Urinary bladder (tissue), 4 donors: ENCODE results near the gene GOLGB1. TPM values are rescaled to one million over a fixed set of nuclear protein-coding genes. Genes with fewer than 3 reads are reported as not detected.
"Not testable (repeated sequence)": the region's sequence is repeated elsewhere in the genome, so short reads cannot be mapped to it uniquely, and the experiment has no call there.

ENCODE experiments used
- DNase-seq: peaks from one replicate; pipeline ENCODE4 v3.0.0-alpha.2; 2015; ENCODE audit errors: extremely low spot score
- H3K27ac ChIP-seq: one replicate; pipeline ENCODE4 v1.5.1; 2013; ENCODE audit warnings: low read depth, mild to moderate bottlenecking, moderate library complexity
- H3K36me3 ChIP-seq: one replicate; pipeline ENCODE4 v1.6.1; 2013; ENCODE audit warnings: mild to moderate bottlenecking, moderate library complexity; ENCODE audit not compliant: insufficient read depth
- H3K4me1 ChIP-seq: one replicate; pipeline ENCODE4 v1.6.1; 2013; ENCODE audit warnings: mild to moderate bottlenecking, moderate library complexity; ENCODE audit not compliant: insufficient read depth
- H3K4me3 ChIP-seq: one replicate; pipeline ENCODE4 v1.5.1; 2013; ENCODE audit warnings: low read depth, low read length
- WGBS: extraction: QIAGEN DNeasy Blood & Tissue Kit; methylation state at CpG from one replicate; pipeline ENCODE4 v1.1.7; 2013; 5-methylcytosine and 5-hydroxymethylcytosine counted together
- polyA plus RNA-seq: library from polyadenylated mRNA; stranded (reverse); fragments of 200-250 nt; gene quantifications from one replicate; pipeline ENCODE4 v1.2.3, GENCODE V29; 2013
- total RNA-seq: library from RNA; depleted of rRNA; stranded (reverse); fragments of >200 nt; gene quantifications from one replicate; pipeline ENCODE4 v1.2.3, GENCODE V29; 2014
- donor health status: healthy with polysubstance abuse.
- donor health status: healthy.

The GOLGB1 gene
- total and polyA plus RNA-seq, 2 donors: 19.6 to 95.0 TPM

DNA sequence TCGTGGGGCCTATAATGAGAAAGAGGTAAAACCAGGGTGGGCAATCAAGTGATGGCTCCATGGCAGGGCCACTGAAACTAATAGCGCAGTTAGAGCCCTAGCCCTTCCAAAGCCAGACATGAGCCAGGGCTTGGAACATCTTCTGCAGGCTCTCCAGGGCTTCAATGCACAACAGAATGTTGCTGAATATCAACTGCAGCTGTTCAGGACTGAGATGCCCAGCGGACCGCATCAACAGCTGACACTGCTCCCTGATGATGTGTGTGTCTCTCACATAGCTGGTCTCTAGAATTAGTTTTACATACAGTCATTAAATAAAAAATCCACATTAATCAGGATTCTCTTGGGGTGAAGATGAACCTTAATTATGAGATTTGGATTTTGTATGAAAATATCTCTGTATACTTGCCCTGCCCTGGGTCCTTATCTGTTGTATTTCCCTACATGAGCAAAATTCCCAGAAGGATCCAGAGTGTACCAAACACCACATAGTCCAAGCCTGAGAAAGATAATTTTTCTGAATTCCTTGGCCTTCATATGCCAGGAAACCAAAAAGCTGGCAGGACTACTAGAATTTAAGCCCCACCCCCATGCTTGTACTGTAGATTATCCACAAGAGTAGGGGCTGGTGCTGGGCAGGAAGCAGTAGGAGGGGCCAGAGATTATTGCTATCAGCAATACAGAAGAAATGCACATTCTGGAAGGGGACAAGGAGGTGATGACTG lies 7.7 kb upstream of the GOLGB1 start:
- no peak for DNase-seq
- Histone ChIP-seq H3K4me1 (no peaks in the 10 kb centered on the region), H3K36me3 (no peaks in the 10 kb centered on the region), H3K4me3 (no peak overlapping the region), H3K27ac (no peak overlapping the region)
- WGBS: 72% methylated on average over 4 of the region's 4 CpGs

DNA sequence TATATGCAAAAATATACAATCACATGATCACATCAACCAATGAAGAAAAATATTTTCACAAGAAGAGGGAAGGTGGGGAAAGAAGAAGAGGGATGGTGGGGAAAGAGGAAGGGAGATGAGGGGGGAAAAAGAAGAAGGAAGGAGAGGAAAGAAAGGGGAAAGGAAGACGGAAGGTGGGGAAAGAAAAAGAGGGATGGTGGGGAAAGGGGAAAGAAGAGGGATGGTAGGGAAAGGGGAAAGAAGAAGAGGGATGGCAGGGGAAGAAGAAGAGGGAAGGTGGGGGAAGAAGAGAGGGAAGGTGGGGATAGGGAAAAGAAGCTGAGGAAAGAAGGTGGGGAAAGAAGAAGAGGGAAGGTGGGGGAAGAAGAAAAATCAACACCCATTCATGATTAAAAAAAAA lies 3.2 kb upstream of the GOLGB1 start:
- H3K4me1 ChIP-seq: no peaks in the 10 kb centered on the region
- H3K36me3 ChIP-seq: no peaks in the 10 kb centered on the region
- no peak overlapping the region for H3K4me3 ChIP-seq
- H3K27ac ChIP-seq: no peak overlapping the region
- no peak for DNase-seq
- whole genome bisulfite sequencing: 35% methylated on average over 1 of the region's 1 CpG

DNA sequence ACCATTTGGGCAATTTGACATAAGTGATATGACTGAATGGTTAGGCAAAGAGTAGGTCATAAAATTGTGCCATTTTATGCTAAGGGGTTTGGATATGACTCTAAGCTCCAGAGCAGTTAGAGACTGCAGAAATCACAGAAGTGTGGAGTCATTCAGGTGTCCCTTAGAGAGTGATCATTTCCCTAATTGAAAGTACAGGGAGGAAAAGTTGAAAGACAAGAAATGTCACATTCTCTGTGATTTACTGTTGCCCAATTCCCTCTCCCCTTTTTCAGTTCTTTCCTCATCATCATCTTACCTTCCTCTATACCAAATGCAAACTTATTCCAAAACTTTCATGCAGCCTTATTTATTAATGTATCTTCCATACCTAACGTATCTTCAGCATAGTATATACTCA lies 2.7 kb upstream of the GOLGB1 start:
- 79% methylated on average over 1 of the region's 1 CpG for WGBS
- Histone ChIP-seq H3K4me3 (no peak overlapping the region), H3K27ac (no peak overlapping the region), H3K36me3 (no peaks in the 10 kb centered on the region), H3K4me1 (no peaks in the 10 kb centered on the region)
- no peak for DNase-seq

DNA sequence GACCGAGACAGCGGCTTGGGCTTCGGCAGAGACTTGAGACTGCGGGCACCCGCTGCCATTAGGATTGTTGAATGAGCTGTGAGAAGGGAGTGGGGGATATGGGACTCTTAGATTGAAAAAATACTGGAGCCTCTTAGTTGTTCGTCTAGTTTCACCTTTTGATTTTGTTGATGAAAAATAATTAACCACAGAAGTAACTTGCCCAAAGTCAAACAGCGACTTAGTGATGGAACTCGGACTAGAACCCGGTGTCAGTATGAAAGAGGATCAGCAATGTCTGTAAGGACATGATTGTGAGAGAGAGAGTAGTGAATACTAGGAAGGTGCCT lies 510 bp upstream of the GOLGB1 start:
- Histone ChIP-seq H3K4me3 (peak overlapping the region; percentile 83), H3K27ac (peak overlapping the region; percentile 68), H3K4me1 (no peaks in the 10 kb centered on the region), H3K36me3 (no peaks in the 10 kb centered on the region)
- 2% methylated on average over 9 of the region's 9 CpGs for WGBS
- DNase-seq: no peak

DNA sequence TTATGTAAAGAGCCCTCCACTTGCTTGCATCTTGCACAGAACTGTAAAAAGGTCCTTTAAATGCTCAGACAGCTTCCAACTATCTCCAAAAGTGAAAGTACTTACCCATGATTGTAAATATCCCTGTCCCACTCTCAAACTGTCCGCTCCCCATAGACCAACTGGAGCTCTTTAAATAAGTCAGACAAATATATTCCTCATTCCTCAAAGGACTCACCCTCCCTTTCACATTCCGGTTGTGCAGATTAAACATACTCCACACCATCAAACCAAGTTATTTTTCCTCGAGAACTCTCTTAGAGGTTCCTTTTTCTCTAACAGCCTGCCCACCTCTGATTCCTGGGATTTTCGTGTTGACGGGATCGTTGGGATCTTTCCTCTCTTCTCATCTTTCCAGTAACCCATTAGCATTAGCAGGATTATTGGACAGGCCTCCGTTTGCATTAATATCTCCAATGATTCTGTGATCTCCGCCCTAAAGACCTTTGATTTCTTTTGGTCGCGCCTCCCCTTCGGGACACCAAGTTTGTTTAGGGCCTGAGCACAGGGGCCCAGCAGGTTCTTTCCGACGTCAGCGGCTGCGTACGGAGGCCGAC lies 763 bp downstream of the GOLGB1 start:
- Histone ChIP-seq H3K36me3 (no peaks in the 10 kb centered on the region), H3K4me1 (no peaks in the 10 kb centered on the region), H3K4me3 (peak overlapping the region; percentile 83), H3K27ac (peak overlapping the region; percentile 94)
- peak; percentile 40 for DNase-seq
- WGBS: under 1% methylated on average over 17 of the region's 17 CpGs

DNA sequence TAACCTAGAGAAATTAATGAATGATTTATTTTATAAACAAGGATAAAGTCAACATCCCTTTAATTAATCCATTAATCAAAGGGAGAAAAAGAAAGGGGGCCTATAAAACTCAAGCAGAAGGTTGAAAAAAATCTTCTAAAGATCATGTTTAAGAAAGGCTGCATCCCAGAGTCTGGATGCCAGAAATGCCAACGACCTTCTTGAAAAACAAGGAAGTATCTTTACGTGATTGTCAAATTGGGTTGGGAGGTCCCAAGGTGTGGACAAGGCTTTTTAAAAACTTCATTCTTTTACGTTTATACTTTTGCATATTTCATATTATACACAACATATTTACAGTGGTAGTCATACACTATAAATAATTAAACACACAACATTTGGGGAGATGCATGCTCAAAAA lies 1.6 kb downstream of the GOLGB1 start:
- no peaks in the 10 kb centered on the region for H3K4me1 ChIP-seq
- DNase-seq: no peak
- WGBS: 32% methylated on average over 3 of the region's 3 CpGs
- H3K4me3 ChIP-seq: peak overlapping the region; percentile 83
- no peaks in the 10 kb centered on the region for H3K36me3 ChIP-seq
- H3K27ac ChIP-seq: no peak overlapping the region

DNA sequence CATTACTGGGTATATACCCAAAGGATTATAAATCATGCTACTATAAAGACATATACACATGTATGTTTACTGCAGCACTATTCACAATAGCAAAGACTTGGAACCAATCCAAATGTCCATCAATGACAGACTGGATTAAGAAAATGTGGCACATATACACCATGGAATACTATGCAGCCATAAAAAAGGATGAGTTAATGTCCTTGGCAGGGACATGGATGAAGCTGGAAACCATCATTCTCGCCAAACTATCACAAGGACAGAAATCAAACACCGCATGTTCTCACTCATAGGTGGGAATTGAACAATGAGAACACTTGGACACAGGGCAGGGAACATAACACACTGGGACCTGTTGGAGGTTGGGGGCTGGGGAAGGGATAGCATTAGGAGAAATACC lies 6.4 kb downstream of the GOLGB1 start:
- not testable (repeated sequence) for DNase-seq, H3K4me1 ChIP-seq, H3K27ac ChIP-seq, H3K36me3 ChIP-seq, H3K4me3 ChIP-seq
- WGBS: 98% methylated on average over 2 of the region's 2 CpGs

DNA sequence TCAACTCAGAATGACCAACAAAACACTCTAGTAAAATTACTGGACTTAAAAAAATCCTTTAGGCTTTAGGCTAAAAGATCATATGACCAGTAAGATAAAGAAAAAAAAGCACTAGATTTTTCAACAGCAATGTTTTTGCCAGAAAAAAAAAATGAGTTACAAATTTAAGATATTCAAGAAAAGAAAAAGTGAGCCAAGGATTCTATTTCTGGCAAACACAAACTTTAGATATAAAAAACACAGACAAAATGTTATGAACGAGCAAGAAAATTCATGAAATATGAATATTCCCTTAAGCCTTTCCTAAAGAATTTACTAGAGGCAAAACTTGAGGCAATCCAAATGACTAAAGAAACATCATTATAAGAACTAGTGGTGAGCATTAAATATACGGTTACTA lies 8.6 kb downstream of the GOLGB1 start:
- H3K27ac ChIP-seq: no peak overlapping the region
- no peak for DNase-seq
- H3K36me3 ChIP-seq: no peaks in the 10 kb centered on the region
- WGBS: 53% methylated on average over 2 of the region's 2 CpGs
- no peaks in the 10 kb centered on the region for H3K4me1 ChIP-seq
- no peak overlapping the region for H3K4me3 ChIP-seq

DNA sequence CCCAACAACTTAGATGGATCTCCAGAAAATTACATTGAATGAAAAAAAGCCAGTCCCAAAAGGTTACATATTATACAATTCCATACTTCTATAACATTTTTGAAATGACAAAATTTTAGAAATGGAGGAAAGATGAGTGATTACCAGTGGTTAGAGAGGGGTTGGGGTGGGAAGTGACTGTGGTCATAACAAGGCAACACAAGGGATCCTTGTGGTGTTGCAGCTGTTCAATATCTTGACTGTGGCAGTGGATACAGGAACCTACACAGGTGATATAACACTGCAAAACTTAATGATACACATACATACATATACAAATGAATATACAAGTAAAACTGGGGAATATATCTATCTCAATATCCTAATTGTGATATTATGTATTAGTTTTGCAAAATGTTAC lies 9.6 kb downstream of the GOLGB1 start:
- Histone ChIP-seq H3K4me1 (no peaks in the 10 kb centered on the region), H3K36me3 (no peaks in the 10 kb centered on the region), H3K27ac (no peak overlapping the region), H3K4me3 (no peak overlapping the region)
- DNase-seq: no peak

DNA sequence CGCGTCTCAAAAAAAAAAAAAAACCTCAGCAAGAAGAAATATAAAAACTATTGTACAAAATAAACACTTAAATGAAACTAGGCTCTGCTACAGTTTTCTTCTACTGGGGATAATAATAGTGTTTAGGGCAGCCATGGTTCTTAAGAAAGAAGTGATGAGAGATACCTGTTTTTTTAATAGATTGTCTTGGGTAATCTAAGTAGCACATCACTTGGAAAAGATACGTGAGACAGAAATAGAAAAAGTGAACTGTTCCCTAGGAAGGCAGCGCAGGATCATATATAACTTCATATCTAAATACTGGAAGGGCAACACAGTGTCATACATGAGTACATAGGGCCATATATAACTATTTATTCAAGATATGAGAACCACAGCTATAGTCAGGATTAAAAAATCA lies 11.9 kb downstream of the GOLGB1 start:
- H3K4me1 ChIP-seq: no peaks in the 10 kb centered on the region
- WGBS: 93% methylated on average over 4 of the region's 4 CpGs

DNA sequence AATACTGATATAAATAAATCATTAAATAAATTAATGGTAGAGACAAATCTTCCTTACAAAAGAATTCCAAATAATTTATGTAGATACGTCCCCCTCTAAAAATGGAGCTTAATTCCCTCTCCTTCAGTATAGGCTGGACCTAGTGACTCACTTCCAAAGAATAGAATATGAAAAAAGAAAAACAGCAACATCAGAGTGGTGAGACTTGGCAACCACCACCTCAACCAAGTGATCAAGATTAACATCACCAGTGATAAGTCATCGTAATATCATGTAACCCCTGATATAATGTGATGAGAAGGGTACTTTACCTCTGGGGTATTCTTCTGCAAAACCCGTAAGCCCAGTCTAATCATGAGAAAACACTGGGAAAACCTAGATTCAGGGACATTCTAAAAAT lies 13.4 kb downstream of the GOLGB1 start:
- H3K4me1 ChIP-seq: no peaks in the 10 kb centered on the region
- H3K27ac ChIP-seq: no peak overlapping the region

More for the DNA sequence above, 11.9 kb downstream of the GOLGB1 start:
- peaks cover 2% of the 10 kb centered on the region for H3K36me3 ChIP-seq
- H3K27ac ChIP-seq: no peak overlapping the region
- no peak for DNase-seq
- no peak overlapping the region for H3K4me3 ChIP-seq

DNA sequence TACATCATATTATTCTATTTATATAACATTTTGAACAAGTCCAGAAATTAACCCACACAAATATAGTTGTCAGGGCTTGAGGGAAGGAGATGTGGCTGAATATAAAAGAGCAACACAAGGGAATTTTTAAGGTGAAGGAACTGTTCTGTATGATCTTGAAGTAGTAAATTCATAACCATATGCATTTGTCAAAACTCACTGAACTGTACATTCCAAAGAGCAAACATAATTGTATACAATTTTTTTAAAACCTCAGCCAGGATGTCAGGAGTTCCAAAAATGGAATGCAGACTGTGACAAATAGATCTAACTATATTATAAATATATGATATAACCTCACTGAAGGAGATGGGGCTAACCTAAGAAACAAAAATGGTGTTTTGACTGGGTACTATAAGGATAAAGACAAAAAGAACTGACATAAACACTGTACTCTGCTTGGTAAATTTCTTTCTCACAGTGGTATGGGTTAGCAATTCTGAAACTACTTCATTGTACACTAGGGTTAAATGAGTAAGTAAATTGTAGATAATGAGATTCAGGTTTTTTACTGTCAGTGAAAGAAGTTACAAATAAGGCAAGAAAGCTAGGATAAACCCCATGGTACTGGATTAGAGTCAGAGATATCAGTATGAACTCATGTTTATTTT lies 14.4 kb downstream of the GOLGB1 start:
- no peak overlapping the region for H3K27ac ChIP-seq
- peaks cover 2% of the 10 kb centered on the region for H3K36me3 ChIP-seq
- no peak overlapping the region for H3K4me3 ChIP-seq
- DNase-seq: no peak
- no peaks in the 10 kb centered on the region for H3K4me1 ChIP-seq

More for the DNA sequence above, 13.4 kb downstream of the GOLGB1 start:
- 91% methylated on average over 3 of the region's 3 CpGs for WGBS
- H3K36me3 ChIP-seq: peaks cover 2% of the 10 kb centered on the region
- DNase-seq: no peak
- H3K4me3 ChIP-seq: no peak overlapping the region

DNA sequence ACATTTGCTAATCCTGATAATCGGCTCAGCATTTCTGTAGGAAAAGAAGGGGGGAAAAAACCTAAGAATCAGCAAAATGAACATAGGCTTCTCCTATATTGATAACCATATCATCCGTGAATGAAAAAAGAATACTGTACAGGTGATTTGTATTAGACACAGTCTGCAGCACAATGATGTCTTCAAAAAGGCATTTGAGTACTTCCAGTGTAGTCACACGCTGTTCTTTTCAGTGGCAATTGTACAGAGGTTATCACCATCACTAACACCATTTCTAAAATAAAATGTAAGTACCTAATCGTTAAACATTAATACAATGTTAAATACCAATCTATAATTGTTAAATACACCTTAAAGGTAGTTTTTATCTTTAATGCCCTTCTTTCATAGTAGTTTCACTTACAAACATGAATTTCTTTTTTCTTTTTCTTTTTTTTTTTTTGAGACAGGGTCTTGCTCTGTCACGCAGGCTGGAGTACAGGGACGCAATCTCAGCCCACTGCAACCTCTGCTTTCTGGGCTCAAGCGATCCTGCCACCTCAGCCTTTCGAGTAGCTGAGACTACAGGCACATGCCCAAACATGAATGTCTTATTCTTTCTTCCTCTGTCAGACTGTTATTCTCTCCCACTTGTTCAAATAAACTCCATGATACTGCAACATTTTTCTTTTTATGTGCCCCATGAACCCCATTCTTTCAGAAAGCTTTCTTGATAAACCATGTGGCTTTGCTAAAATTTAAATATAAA lies 18.4 kb downstream of the GOLGB1 start:
- no peak overlapping the region for H3K4me3 ChIP-seq
- no peaks in the 10 kb centered on the region for H3K4me1 ChIP-seq
- WGBS: 87% methylated on average over 8 of the region's 8 CpGs
- peaks cover 4% of the 10 kb centered on the region for H3K36me3 ChIP-seq
- no peak overlapping the region for H3K27ac ChIP-seq
- no peak for DNase-seq

DNA sequence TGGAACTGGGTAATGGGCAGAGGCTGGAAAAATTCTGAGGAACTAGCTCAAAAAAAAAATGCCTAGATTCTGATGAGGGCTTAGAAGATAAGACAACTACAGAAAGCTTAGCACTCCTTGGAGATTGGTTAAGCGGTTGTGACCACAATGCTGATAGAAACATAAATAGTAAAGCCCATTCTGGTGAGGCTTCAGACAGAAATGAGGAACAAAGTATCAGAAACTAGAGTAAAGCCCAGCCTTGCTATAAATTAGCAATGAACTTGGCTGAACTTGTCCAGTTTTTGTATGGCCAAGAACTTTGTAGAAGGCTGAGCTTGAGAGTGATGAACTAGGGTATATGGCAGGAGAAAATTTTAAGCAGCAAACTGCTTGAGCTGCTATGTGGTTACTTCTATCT lies 25.4 kb downstream of the GOLGB1 start:
- Histone ChIP-seq H3K36me3 (peaks cover 11% of the 10 kb centered on the region), H3K27ac (no peak overlapping the region), H3K4me3 (no peak overlapping the region), H3K4me1 (no peaks in the 10 kb centered on the region)
- WGBS: 92% methylated on average over 1 of the region's 1 CpG
- DNase-seq: no peak
